Stomach (tissue), 9 donors: ENCODE measurements around the gene SLC34A3. TPM values are rescaled to one million over a fixed set of nuclear protein-coding genes. Genes with fewer than 3 reads are reported as not detected.

Experiments
- DNase-seq, 2 donors: peaks; one replicate each; pipeline versions ENCODE4 v3.0.0 to v3.0.0-alpha.2; 2013 to 2019
- H3K27ac ChIP-seq, 5 donors: fragments of 200-600 bp in 4 of 5; sonication (generic) in 4 of 5; one replicate each; pipeline ENCODE4 v1.5.1; 2013 to 2019; ENCODE audit warnings: mild to moderate bottlenecking in 1 of 5, moderate library complexity in 1 of 5
- H3K27me3 ChIP-seq, 3 donors: fragments of 200-600 bp; sonication (generic); one replicate each; pipeline ENCODE4 v1.5.1; 2017 to 2019; ENCODE audit warnings: mixed run types in 1 of 3
- H3K36me3 ChIP-seq, 4 donors: fragments of 200-600 bp; sonication (generic); 1 replicate in 3 of 4; 2 replicates in 1 of 4; pipeline ENCODE4 v1.5.1; 2016 to 2019
- H3K4me1 ChIP-seq, 4 donors: fragments of 200-600 bp; sonication (generic); one replicate each; pipeline ENCODE4 v1.5.1; 2016 to 2019
- H3K4me3 ChIP-seq, 4 donors: fragments of 200-600 bp; sonication (generic) in 3 of 4; one replicate each; pipeline ENCODE4 v1.5.1; 2016 to 2019; ENCODE audit warnings: mild to moderate bottlenecking in 1 of 4
- H3K9me3 ChIP-seq, 4 donors: fragments of 200-600 bp; sonication (generic); one replicate each; pipeline ENCODE4 v1.5.1; 2016 to 2019
- CTCF ChIP-seq, 7 experiments: fragments of 450-650 bp in 4 of 7; fragments of 200-600 bp in 3 of 7; sonication (generic) in 3 of 7; IDR thresholded peaks; one replicate each; pipeline ENCODE4 v1.5.1; 2016 to 2019; ENCODE audit warnings: antibody characterized with exemption in 7 of 7, control low read depth in 2 of 7, mild to moderate bottlenecking in 1 of 7
- EP300 ChIP-seq: sonication (generic); formaldehyde crosslinking; IDR thresholded peaks from one replicate; pipeline ENCODE4 v1.6.1; 2017; ENCODE audit warnings: antibody characterized with exemption
- POLR2A ChIP-seq, 4 donors: fragments of 450-650 bp; IDR thresholded peaks; one replicate each; pipeline ENCODE4 v1.6.1; 2016; ENCODE audit warnings: antibody characterized with exemption in 4 of 4, control low read depth in 2 of 4, mild to moderate bottlenecking in 1 of 4, moderate library complexity in 1 of 4
- POLR2AphosphoS5 ChIP-seq, 3 donors: sonication (generic); formaldehyde crosslinking; IDR thresholded peaks; one replicate each; pipeline ENCODE4 v1.6.1; 2016; ENCODE audit warnings: antibody characterized with exemption in 3 of 3
- WGBS, 5 donors: extraction: QIAGEN DNeasy Blood & Tissue Kit in 3 of 5; methylation state at CpG; one replicate each; pipeline versions ENCODE4 v1.1.5 to v1.1.7; 2013 to 2018; 5-methylcytosine and 5-hydroxymethylcytosine counted together
- intact Hi-C: fragments of 100-400 bp; cut with DNase I; formaldehyde crosslinking; loops from one replicate; pipeline ENCODE4 v1.15.1; 2023; ENCODE audit warnings: low total_unique reads
- polyA plus RNA-seq, 3 donors: library from polyadenylated mRNA; stranded (reverse); fragments of 200-250 nt; gene quantifications; one replicate each; pipeline ENCODE4 v1.2.3, GENCODE V29; 2013
- total RNA-seq, 5 donors: library from RNA; depleted of rRNA; stranded (reverse); fragments of >200 nt; gene quantifications; one replicate each; pipeline versions ENCODE4 v1.1.0 to v1.2.3, GENCODE V29; 2014 to 2016
- donor health status: healthy with polysubstance abuse.
- donor health status: Bipolar disorder and iron deficiency.
- donor health status: healthy.

Gene SLC34A3
- total and polyA plus RNA-seq, 8 donors = 0.18 to 0.53 TPM; not detected in 6

- no peak for DNase-seq
- Histone ChIP-seq H3K4me1 (peaks cover 24 to 60% (median 54%) of the 10 kb centered on the region in 4 donors), H3K27me3 (no peaks in the 10 kb centered on the region), H3K27ac (peak overlapping the region in 1 of 5 donors; percentile 76), H3K9me3 (no peaks in the 10 kb centered on the region), H3K36me3 (peaks cover 42 to 86% (median 74%) of the 10 kb centered on the region in 4 donors), H3K4me3 (no peak overlapping the region)
- intact Hi-C loops = no loop called here
- 89 to 96% (median 90%) methylated on average over 24 to 34 of the region's 34 CpGs for WGBS, 5 donors
- TF ChIP-seq POLR2AphosphoS5 (IDR thresholded peaks at IDR 0.05) (no peak), CTCF (IDR thresholded peaks at IDR 0.05) (no peak), EP300 (no peak), POLR2A (IDR thresholded peaks at IDR 0.05) (no peak)
These were observed 36.1 kb downstream of the SLC34A3 start for GRCh38 chr9:137266585-137267453.

- Histone ChIP-seq H3K4me3 (peak overlapping the region in 1 of 4 donors; percentile 30), H3K9me3 (no peaks in the 10 kb centered on the region), H3K36me3 (peaks cover 52 to 93% (median 82%) of the 10 kb centered on the region in 4 donors), H3K4me1 (peaks cover 28 to 69% (median 60%) of the 10 kb centered on the region in 4 donors), H3K27me3 (no peaks in the 10 kb centered on the region), H3K27ac (peak overlapping the region; percentile 52 to 95 (median 77))
- peak in 1 of 2 donors; percentile 4 for DNase-seq
- TF ChIP-seq POLR2AphosphoS5 (IDR thresholded peaks at IDR 0.05) = no peak
- TF ChIP-seq POLR2A (IDR thresholded peaks at IDR 0.05) = no peak
- TF ChIP-seq EP300 = no peak
- no peak for TF ChIP-seq CTCF (IDR thresholded peaks at IDR 0.05)
- intact Hi-C loops = no loop called here
- 85 to 93% (median 88%) methylated on average over 2 to 6 of the region's 6 CpGs for WGBS, 5 donors
These were observed 37.2 kb downstream of the SLC34A3 start for GRCh38 chr9:137267933-137268355.

- no peaks in the 10 kb centered on the region for H3K9me3 ChIP-seq
- H3K27ac ChIP-seq = peak overlapping the region; percentile 76 to 95 (median 81)
- H3K4me3 ChIP-seq = peak overlapping the region in 1 of 4 donors; percentile 30
- intact Hi-C loops = no loop called here
- peaks cover 53 to 92% (median 81%) of the 10 kb centered on the region in 4 donors for H3K36me3 ChIP-seq
- peaks cover 28 to 74% (median 68%) of the 10 kb centered on the region in 4 donors for H3K4me1 ChIP-seq
- DNase-seq = peak in 1 of 2 donors; percentile 29
- H3K27me3 ChIP-seq = no peaks in the 10 kb centered on the region
- TF ChIP-seq CTCF (IDR thresholded peaks at IDR 0.05) = no peak
- TF ChIP-seq POLR2AphosphoS5 (IDR thresholded peaks at IDR 0.05) = no peak
- TF ChIP-seq POLR2A (IDR thresholded peaks at IDR 0.05) = no peak
- TF ChIP-seq EP300 = no peak
- WGBS, 5 donors = 36 to 59% (median 47%) methylated on average over 18 to 19 of the region's 19 CpGs
These were observed 38.0 kb downstream of the SLC34A3 start for GRCh38 chr9:137268538-137269201.

- whole genome bisulfite sequencing, 5 donors = 12 to 30% (median 20%) methylated on average over 17 of the region's 17 CpGs
- Histone ChIP-seq H3K27me3 (no peaks in the 10 kb centered on the region), H3K36me3 (peaks cover 47 to 85% (median 77%) of the 10 kb centered on the region in 4 donors), H3K4me1 (peaks cover 33 to 81% (median 74%) of the 10 kb centered on the region in 4 donors), H3K9me3 (no peaks in the 10 kb centered on the region), H3K27ac (peak overlapping the region; percentile 76 to 95 (median 81)), H3K4me3 (peak overlapping the region in 1 of 4 donors; percentile 30)
- peak; percentile 54 to 82 for DNase-seq
- peak; percentile 9 to 67 (median 53) for TF ChIP-seq POLR2AphosphoS5 (IDR thresholded peaks at IDR 0.05)
- no peak for TF ChIP-seq EP300
- no peak for TF ChIP-seq CTCF (IDR thresholded peaks at IDR 0.05)
- no peak for TF ChIP-seq POLR2A (IDR thresholded peaks at IDR 0.05)
- intact Hi-C loops = no loop called here
These were observed 38.6 kb downstream of the SLC34A3 start for GRCh38 chr9:137269231-137269772.
